Stimulated activated CD8-positive, alpha-beta memory T cell treated with anti-CD3 and anti-CD28 coated beads, Interleukin-7, amount 100 ng/mL, for 1 hour (primary cell): Measurements from ENCODE around the gene LOXL1.
"Not testable (repeated sequence)": the region's sequence is repeated elsewhere in the genome, so short reads cannot be mapped to it uniquely, and the experiment has no call there.

ENCODE experiments used
- DNase-seq, 2 donors: peaks; one replicate each; pipeline ENCODE4 v3.0.0-alpha.2; 2020; ENCODE audit warnings: low read depth in 2 of 2

The LOXL1 gene

DNA sequence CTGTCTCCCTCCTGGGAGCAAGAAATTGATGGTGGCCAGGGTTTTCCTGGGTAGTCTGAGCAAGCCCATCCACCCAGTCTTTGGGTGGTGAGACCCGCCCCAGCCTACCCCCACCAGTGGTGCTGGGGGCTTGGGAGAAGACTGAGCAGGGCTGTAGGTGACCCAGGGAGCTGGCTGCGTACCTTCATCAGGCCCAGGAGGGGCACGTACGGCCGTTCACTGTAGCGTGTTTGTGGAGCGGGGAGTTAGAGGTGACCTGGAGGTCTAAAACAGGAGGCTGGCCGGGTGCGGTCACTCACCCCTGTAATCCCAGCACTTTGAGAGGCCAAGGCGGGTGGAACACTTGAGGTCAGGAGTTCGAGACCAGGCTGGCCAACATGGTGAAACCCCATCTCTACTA lies 11.5 kb downstream of the LOXL1 start:
- DNase-seq, result no peak

DNA sequence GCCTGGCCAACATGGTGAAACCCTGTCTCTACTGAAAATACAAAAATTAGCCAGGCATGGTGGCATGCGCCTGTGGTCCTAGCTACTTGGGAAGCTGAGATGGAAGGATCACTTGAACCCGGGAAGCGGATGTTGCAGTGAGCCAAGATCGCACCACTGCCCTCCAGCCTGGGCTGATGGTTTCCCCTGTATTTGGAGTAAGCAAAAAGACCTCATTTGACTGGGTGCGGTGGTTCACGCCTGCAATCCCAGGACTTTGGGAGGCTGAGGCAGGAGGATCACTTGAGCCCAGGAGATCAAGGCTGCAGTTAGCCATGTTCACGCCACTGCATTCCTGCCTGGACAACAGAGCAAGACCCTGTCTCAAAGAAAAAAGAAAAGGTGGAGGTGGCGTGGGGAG lies 12.3 kb downstream of the LOXL1 start:
- not testable (repeated sequence) for DNase-seq

DNA sequence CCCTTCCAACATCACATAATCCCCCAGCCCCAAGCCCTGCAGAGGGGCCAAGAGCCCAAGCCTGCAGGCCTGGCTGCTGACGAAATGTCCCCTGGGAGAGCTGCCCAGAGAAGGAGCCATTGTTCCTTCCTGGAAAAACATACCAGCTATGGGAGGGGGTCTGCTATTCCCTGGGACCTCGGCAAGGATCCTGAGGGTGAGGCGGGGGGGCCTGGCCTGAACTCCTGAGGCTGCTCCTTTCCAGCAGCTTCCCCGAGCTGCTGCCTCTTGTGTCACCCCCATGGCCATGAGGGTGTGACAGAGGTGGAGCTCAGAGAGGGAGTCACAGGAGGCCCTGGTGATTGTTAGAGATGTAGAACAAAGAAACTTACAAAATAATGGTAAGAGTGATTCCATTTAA lies 12.9 kb downstream of the LOXL1 start:
- no peak for DNase-seq

DNA sequence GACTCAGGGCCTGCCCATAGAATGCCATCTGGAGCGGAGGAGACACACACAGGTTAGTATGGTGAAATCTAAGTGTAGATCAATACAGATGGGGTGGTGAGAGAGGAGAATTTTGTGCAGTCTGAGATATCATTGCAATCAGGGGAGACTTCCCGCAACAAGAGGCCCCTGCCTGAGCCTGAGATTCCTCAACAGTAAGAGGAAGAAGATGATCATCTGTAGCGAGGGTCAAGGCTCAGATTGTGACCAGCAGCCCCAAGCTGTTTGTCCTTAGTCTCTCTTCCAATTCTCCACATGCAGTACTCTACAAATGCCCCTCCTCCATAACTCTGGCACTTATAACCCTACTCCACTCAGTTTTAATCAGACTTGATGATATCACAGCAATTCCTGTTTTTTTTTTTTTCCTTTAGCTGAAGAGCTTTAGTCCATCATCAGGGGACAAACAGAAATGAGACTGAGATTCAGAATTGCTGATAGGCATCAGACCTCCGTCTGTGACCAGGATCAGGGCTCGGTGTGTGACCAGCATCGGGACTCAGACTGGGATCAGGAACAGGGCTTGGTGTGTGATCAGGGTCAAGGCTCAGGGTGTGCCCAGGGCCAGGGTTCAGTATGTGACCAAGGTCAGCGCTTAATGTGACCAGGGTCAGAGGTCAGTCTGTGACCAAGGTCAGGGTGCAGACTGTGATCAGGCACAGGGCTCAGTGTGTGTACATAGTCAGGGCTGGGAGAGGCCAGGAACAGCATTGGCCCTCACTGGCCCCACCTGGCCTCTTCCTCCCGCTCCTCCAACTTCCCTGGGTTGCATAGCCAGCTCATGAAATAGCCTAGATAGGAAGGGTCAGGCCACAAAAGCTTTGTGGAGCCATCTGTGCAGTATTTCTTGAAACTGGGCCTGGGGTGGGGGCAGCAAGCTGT lies 14.1 kb downstream of the LOXL1 start:
- no peak for DNase-seq

DNA sequence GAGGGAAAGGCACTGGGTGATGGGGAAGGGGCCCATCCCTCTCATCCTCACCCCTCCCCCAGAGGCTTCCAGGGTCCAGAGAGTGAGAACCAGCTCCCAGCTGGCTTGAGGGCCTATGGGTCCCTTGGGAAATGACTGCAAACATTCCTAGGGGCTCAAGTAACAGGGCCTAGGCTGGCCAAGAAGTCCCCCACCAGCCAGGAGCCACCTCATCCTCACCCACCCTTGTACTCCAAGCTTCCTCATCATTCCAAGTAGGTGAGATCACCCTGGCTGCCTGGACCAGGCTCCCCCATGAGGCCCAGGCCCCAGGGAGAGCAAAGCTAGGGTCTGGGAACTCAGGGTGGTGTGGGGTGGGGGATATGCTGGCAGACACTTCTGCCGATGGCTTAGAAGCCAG lies 14.8 kb downstream of the LOXL1 start:
- DNase-seq, result no peak

DNA sequence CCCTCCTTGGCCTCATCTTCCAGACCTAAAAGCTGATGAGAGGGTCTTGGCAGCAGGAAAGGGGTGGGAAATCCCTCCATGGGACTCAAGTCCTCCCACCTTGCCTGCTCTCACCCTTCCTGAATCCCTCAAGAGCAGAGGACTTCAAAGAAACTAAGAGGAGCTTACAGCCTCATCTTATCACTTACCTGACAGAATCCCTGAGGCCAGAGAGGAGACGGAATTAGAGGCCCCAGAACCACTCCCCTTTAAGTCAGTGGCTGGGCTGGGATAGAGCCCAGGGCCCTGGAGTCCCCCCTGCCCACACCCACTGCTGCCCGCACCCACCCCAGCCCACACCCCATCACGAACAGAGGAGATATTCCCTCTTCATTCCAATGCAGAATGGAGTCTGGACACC lies 15.2 kb downstream of the LOXL1 start:
- no peak for DNase-seq

DNA sequence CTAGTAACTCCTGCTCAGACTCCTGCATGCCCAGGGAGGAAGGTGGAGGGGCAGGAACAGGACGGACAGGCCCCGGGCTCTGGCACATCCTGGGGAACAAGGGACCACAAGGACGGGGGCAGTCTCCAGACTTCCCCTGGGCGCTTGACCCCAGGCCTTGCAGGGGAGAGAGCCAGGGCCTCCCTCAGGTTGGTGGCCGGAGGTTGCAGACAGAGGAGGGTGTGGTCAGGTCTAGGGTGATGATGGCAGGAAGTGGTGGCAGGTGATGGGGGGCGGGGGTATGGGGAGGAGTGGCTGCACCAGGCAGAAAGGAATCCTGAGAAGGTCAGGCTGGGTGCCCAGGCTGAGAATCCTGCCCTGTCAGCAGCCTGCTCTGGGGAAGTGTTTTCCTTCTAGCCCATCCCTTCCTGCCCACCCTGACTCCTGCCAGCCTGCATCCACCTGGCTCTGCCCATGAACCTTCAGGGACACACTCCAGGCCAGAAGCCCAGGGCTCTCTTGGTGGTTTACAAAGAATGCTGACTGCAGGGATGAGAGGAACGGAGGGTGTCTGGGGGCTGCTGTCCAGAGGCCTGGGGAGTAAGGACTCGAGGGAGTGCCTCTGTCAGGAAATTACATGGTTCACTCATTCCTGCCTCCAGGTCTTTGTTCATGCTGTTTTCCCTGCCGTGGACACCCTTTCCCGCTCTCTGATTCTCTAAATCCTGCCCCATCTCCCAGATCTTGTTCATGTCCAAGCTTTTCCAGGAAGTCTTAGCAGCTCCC lies 15.8 kb downstream of the LOXL1 start:
- DNase-seq, result no peak

DNA sequence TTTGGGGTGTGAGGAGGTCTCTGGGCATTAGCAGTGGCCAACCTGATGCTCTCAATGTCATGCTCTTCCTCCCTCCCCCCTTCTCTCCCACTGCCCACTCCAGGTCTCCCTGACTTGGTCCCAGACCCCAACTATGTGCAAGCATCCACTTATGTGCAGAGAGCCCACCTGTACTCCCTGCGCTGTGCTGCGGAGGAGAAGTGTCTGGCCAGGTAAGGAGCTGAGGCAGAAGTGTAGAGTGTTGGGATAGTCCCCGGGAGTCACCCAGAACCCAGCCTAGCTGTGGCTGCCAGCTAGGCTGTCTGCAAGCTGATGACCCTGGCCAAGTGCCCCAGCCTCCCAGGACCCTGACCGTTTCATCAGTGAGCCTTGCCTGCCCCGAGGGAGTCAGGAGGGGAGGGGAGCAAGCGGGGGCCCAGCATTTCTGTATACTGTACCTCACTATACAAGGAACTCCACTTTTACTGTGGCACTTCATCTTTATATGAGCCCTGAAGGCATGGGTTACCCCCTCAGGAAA lies 16.5 kb downstream of the LOXL1 start:
- DNase-seq, result no peak

DNA sequence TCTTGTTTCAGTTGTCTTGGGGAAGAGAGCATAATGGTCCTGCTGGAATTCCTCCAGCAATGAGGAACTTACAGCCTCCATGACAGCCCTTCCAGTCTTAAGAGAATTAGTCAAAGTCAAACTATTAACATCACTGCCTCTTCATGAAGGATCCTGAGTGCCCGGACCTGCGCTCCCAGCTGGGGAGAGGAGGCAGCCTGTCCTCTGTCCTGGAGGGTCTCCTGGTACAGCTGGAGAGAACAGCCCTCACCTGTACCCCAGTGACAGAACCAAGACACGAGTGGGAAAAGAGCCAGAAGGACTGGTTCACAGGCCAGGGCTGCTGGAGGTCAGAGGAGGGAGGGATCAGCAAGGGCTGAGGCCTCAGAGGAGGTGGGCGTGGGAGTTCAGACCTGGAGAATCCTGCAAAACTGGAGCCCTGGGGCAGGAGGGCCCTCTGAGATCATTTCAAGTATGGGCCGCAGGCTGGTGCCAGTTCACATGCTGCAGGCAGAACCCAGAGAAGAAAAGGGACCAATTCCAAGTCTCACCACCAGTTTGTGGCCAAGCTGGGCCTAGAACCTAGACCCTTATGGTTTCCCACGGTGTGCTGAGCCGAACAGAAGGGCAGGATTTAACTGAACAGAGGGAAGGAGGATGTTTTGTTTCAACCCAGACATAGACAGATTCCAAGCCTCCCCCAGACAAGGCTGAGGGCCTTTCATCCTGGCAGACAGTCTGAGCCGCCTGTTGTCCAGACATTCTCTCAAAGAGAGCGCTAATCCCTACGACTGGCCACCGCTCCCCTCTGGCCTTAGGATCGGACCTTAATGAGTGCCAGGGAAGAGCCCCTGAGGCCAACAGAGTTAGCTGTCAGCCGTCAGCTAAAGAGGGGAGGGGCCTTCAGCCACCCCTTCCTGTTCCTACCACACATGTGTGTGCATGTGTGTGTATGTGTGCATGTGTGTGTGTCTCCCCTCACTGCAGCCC lies 18.2 kb downstream of the LOXL1 start:
- no peak for DNase-seq

DNA sequence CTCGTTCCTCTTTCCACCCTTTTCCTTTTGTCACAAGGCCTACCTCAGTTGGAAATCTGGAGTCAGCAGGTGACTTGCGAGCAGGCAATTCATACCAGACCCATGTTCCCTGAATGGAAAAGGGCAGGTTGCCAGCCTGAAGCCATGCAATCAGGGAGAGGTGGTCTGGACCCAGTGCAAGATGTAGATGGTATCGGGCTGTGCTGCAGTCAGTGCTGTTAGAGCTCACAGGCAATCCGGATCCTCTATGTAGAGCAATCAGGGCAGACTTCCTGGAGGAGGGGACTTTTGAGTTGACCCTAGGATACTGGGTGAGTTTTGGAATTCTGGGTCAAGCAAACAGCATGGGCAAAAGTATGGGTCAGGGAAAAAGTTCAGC lies 18.9 kb downstream of the LOXL1 start:
- DNase-seq, result no peak

DNA sequence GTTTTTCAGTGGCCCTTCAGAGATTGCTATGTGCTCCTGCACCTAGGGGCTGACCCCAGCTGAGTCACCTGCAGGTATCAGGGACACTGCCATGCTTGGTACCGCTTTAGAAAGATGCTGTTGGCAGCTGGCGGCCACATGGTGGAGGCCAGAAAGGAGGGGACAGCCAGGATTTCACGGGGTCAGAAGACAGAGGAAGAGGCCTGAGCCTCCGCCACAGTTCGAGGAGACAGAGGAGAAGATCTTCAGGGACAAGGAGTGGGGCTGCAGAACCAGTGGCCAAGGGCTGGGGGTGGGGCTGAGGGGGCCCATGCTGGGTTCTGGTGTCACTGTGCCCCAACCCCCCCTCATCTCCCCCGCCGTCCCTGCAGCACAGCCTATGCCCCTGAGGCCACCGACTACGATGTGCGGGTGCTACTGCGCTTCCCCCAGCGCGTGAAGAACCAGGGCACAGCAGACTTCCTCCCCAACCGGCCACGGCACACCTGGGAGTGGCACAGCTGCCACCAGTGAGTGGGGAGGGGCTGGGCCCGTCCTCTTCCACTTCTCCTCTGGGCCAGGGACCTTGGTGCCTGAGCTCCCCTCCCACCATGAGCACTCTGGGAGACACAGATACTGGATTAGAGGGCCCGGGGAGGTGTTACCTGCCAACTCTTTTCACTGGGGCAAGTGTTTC lies 19.9 kb downstream of the LOXL1 start:
- DNase-seq, result no peak

DNA sequence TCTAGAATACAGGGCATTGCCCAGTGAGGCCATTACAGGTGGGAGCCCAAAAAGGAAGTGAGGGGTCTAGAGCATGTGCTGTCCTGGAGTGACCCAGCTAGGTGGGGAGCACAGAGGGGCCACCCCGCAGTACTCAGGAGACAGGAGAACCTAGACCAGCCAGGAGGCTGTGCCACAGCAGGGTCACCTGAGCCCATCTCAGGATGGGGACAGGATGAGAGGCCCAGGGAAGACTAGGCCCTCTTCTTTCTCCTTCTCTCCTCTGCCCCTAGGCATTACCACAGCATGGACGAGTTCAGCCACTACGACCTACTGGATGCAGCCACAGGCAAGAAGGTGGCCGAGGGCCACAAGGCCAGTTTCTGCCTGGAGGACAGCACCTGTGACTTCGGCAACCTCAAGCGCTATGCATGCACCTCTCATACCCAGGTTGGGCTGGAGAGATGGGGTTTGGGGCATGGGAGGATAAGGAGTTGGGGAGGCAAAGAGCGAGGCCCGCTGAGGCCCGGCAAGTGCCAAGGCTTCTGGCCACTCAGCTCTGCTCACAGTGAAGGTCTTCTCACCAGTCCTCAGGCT lies 20.6 kb downstream of the LOXL1 start:
- no peak for DNase-seq

DNA sequence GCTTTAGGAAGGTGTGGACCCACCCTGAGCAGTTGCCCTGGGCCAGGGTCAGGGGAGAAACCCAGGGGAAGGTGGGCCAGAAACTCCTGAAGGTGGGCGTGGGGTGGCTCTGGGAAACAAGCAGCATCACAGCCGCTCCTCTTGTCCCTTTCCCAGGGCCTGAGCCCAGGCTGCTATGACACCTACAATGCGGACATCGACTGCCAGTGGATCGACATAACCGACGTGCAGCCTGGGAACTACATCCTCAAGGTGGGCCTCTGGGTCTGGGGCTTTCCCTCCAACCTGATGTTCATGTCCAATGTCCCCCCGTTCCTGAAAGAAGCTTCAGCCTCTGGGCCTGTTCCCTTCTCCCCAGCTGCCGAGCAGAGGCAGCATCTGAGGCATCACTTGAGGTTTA lies 21.4 kb downstream of the LOXL1 start:
- no peak for DNase-seq

DNA sequence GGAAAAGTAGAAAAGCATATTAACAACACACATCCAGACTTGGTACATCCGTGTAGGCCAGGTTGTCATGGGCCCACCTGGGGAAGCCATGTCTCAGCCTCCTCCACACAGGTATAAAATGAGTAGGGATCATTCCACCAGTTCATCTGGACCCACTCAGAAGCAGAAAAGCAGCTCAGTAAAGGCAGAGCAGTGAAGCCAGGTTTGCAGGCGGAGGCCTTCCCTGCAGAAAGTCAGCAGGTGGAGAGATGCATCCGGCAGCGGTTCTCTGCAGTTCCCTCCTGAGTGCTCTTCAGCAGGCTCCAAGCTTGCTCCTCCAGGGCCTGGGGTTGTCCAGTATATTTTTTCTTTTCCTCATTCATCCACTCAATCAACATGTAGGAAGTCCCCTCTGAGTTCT lies 22.1 kb downstream of the LOXL1 start:
- DNase-seq, result no peak

DNA sequence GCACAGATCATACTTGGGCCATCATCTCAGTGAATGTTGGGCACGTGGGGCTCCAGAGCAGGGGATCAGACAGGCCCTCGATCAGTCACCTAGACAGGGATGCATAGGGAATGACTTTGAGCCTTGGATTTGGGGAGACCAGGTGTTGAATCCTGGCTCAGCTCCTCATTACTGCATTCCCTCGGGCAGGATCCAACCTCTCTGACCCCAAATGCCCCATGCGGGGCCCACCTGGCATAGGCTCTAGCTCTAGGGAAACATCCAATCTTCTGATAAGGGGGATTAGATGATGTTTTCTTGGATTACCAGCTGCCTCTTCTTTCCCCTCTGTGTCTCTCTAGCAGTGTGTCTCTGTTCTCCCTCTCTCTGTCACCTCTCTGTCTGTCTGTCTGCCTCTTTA lies 22.7 kb downstream of the LOXL1 start:
- DNase-seq, result no peak

DNA sequence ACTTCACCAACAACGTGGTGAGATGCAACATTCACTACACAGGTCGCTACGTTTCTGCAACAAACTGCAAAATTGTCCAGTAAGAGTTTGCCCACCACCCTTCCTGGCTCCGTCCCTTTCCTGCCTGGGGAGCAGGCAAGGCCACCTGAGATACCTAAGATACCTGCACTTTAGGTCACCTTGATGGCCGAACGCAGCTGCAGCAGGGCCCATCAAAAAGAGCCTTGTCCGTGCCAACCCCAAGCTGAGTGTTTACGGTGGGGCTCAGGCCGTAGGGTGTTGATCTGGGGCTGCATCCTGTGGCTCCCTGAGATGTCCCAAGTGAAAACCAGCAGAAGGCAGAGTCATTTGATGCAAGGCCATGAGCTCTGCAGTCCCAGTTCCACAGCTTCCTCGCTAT lies 23.2 kb downstream of the LOXL1 start:
- DNase-seq, result no peak

DNA sequence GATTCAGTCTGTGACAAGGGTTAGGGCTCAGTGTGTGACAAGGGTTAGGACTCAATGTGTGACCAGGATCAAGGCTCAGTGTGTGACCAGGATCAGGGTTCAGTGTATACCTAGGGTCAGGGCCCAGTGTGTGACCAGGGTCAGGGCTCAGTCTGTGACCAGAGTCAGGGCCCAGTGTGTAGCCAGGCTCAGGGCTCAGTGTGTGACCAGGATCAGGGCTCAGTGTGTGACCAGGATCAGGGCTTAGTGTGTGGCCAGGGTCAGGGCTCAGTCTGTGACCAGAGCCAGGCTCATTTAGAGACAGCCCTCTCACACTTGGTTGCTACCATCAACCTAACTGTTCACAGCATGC lies 24.2 kb downstream of the LOXL1 start:
- no peak for DNase-seq

DNA sequence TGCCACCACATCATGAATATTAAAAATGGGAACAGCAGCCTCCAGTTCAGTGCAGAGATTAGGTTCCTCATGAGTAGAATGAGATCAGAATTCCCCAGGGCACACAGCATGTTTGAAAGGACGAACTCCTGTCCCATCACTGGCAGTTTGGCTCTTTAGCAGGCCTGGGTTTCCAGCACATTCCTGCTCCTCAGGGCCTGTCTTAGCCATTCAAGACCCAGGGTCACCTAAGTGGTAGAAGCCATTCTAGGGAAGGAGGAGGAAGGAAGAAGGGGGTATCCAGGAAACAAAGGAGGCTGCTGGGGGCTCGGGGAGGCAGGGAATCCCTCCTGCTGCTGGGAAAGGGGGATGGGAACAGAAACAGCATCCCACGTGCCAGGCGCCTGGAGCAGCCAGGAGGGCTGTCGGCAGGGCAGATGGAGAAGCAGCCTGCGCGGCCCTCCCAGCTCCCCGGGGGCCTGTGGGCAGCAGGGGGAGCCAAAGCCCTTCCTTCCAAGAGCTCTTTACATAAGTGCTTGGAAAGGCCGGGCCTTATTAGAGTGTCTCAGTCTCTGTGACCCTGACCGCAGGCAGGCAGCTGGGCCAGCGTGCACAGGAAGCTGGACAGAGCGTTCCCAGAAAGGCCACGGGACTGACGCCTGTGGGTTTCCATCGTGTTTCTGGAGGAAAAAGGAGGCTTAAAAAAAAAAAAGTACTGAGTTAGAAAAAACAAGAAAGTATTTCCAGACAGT lies 24.7 kb downstream of the LOXL1 start:
- DNase-seq, result peak; percentile 51 to 56

DNA sequence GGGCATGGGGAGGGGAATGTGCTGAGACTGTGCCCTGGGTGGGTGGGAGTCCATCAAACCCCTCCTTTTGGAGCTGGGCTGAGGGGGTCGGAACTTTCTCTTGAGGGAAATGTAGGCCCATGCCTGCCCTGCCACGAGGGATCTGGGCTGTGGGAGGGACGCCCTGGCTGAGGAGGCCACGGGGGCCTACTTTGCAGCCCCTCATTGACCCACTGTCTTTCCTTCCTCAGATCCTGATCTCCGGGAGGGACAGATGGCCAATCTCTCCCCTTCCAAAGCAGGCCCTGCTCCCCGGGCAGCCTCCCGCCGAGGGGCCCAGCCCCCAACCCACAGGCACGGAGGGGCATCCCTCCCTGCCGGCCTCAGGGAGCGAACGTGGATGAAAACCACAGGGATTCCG lies 25.3 kb downstream of the LOXL1 start:
- DNase-seq, result no peak
